ENCODE data around the gene FAM185A.
"Not testable (repeated sequence)": the region's sequence is repeated elsewhere in the genome, so short reads cannot be mapped to it uniquely, and the experiment has no call there.

The FAM185A gene

DNA sequence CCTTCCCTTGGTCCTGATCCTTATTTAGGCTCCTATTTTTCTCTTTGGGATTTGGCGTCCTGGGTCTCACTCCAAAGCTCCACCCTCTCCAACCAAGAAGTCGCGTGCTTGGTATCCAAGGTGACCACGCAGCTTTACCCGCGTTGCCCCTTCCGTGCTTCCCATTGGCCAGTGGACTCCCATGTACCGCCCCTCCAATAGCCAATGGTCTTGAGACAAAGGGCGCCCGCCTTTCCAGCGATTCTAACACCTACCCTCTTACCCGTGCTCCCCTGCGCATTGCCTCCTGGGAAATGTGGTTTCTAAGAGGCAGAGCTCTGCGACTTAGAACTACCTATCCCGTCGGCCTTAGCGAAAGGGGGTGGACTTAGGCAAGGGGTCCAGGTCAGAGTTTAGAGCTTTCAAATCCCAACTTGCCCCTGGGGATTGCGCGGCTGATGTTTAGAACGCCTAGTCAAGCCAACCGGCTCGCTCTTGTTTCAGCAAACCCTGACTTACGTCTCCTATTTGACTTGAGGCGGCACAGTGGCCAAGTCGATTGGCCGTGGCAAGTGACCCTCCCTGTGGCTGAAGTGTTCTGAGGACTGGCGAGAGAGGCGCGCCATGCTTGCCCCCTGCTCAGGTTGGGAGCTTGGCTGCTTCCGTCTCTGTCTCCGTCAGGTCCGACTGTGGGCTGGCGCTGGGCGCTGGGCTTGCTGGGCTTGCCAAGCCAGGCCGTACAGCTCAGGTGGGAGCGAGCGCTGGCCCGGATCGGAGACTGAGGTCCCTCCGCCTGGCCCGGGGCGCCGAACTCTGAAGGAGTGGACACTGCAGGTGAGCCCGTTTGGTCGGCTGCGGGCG, at the start of gene FAM185A:
FAM185A (plus strand) TSS at position 395 of the 840 bp plus-strand sequence; CDS start at position 604, 209 bp downstream.
- TF ChIP-seq GATA3, GATA2 (IDR thresholded peaks at IDR 0.05; ENCODE audit: low read depth, low read length): not testable (repeated sequence)

DNA sequence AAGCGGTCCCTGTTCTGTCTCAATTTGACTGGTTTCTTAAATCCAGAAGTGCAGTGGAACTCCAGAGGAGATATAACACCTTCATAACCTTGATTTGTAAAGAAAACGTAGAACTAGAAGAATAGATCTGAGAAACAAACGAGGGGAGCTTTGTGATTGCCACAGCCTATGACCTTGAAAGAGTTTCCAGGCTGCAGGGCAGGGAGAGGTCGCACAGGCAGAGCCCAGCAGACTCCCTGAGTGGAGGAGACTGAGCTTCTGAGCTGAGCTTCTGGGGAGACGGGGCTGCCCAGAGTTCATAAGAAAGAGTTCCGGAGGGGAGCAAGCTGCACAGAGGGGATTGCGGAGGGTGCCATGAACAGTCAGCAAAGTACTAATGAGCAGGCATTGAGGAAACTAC, 57.8 kb downstream of the FAM185A start:
- TF ChIP-seq GATA3 (IDR thresholded peaks at IDR 0.05; ENCODE audit: low read depth, low read length) (no peak), GATA2 (IDR thresholded peaks at IDR 0.05; ENCODE audit: low read depth, low read length) (no peak)

DNA sequence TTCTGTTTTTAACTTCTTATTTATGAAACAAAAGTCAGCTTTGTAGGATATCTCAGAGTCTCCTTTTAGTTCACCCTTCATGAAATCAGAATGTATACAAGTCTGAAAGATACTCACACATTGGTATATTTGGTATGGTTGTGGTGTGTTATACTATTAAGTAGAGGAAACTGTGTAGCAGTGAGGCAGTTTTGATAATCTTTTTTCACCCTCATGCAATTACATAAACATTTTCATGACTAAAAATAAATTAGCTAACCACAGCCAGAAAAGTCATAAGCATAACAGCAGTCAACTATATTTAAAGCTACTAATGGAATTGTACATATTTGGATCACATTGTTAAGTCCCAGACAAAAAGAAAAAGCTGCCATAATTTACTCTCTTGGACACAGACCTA, 62.1 kb downstream of the FAM185A start:
- TF ChIP-seq GATA2 (IDR thresholded peaks at IDR 0.05; ENCODE audit: low read depth, low read length) (no peak), GATA3 (IDR thresholded peaks at IDR 0.05; ENCODE audit: low read depth, low read length) (no peak)

DNA sequence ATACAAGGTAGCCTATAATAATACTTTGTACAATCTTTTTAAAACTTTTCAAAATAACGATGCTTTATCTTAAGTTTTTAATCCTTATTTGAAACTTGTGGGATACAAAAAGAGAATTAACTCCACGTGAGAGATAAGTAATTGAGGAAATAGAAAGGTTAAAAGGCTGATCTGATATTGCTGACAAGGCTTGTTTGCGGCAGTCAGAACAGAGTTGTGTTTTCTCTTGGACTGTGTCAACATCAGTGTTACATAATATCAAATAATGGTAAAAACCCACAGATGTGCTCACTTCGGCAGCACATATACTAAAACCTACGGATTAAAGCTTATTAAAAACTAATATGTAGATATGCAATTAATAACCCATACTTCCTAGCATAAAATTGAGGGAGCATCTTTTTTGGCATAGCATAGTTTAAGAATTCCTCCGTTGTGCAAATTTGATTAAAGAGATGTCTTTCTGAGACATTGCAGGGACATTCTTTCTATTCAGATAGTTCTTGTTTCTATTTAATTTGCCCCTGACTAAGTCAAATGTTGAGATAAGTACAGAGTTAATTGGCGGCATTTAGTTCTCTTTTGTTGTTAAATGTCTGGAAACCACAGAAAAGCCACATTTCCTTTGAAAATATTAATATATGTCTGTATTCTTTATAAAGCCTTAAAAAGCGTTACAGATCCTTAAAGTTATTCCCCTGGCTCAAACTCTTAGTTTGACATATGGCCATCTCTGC, 63.3 kb downstream of the FAM185A start:
- TF ChIP-seq GATA3 (IDR thresholded peaks at IDR 0.05; ENCODE audit: low read depth, low read length) = no peak

DNA sequence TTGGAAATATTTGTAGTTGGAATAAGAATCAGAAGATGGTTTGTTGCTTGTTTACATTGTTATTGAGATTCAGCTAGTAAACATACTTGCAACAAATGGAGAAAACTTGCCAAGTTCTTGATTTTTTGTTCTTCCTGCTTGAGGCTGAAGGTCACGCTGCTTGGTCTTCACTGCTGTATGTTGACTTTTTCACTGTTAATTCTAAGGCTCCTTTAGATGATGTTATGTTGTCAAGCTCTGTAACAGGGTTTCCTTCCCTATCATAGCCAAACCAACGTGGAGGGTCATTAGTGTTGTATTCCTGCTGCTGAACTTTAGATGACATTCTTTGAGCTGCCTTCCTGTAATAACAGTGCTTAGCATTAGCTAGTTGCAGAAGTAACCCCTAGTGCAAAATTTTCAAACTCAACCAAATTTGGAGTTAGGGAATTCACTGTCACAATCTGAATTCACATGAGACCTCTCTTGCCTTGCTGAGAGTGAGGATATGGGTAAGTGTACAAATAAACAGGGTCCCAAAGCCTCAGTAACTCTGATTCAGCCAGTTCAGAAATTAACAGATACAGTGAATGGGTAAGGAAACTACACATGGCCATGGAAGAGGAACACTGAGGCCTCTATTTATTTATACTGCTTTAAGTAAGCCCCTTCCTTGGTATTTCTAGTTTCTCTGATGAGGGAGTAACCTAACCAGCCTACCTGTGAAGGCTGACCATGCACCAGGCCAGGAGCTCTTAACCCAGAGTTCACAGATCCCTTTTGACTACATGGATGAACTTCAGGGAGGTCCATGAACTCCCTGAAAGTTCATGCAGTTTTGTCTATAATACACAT, 64.6 kb downstream of the FAM185A start:
- TF ChIP-seq GATA2 (IDR thresholded peaks at IDR 0.05; ENCODE audit: low read depth, low read length) (no peak), GATA3 (IDR thresholded peaks at IDR 0.05; ENCODE audit: low read depth, low read length) (no peak)

DNA sequence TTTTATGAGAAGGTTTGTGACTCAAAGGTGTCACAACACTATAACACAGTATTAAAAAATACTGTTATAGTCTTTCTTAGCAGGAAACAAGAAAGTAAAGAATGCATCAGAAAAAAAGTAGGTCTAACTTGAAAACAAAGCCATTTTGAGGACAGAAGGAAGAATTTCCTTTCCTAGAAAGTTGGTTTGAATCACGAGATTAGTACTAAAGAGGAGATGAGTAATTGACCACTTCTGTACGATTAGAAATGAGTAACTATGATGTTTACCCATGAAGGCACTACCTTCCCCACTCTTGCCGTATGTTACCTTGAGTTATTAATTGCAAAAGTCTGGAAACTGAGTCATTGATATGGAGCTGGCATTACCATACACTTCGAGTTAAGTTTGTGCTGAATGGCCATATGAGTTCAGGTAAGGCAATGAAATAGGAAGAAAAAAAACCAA, 65.2 kb downstream of the FAM185A start:
- TF ChIP-seq GATA2 (IDR thresholded peaks at IDR 0.05; ENCODE audit: low read depth, low read length) (no peak), GATA3 (IDR thresholded peaks at IDR 0.05; ENCODE audit: low read depth, low read length) (no peak)

DNA sequence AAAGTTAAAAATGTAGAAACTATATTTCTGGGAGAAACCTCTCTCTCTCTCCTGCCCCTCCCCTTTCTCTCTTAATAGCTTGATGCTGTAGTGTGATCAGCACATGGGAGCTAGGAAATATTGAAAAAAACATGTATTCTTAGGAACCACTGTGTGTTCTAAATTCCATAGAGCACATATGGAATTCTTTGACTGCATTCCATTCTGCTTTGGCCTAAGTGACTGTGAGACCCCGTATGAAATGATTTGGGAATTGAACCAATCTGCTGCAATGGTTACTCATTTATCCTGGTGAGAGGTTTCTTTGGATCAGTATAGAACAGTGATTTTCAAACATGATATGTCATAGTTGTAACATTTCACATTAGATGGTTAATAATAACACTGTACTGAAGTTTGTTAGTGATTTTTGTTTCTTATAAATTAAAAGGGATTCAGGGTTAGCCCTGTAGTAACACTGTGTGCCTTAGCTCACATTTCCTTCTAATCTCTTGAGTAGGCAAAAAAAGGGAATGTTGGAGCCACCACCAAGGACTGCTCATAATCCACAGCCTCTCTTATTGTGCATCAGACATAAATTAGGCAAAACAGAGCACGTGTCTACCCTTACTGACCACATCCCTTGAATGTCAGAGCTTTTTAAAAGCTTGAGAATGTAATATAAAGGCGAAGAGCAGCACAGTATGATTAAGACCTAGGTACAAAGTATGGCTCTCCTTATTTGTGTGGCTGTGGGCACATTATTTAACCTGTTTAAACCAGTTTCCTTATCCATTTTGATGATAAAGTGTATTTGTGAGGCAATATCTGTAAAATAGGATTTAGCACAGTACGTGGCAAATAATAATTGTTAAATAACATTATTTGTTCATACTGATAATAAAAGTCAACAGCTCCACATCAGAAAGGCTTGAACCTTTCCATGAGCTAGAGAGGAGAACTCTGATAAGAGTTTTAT, 69.1 kb downstream of the FAM185A start:
- TF ChIP-seq GATA3 (IDR thresholded peaks at IDR 0.05; ENCODE audit: low read depth, low read length) (no peak), GATA2 (IDR thresholded peaks at IDR 0.05; ENCODE audit: low read depth, low read length) (no peak)

DNA sequence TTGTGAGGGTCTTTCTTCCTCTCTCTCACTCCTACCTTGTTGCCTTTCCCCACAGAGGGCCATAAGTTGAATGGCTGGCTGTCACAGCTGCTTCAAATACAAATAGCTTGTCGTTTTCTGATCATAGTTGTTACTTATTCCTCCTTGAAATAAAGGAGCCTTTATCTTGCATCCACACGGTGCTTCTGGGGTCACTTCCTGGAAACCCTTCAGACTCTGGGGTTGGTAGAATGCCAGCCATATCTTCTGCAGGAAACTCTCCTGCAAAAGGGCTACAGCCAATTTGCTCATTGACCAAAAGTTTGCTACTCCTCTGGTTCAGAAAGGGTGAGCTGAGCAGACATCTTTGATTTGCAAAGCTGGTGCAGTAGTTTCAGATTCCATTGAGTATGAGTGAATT, 70.4 kb downstream of the FAM185A start:
- no peak for TF ChIP-seq GATA3 (IDR thresholded peaks at IDR 0.05; ENCODE audit: low read depth, low read length)
- TF ChIP-seq GATA2 (IDR thresholded peaks at IDR 0.05; ENCODE audit: low read depth, low read length) = no peak

DNA sequence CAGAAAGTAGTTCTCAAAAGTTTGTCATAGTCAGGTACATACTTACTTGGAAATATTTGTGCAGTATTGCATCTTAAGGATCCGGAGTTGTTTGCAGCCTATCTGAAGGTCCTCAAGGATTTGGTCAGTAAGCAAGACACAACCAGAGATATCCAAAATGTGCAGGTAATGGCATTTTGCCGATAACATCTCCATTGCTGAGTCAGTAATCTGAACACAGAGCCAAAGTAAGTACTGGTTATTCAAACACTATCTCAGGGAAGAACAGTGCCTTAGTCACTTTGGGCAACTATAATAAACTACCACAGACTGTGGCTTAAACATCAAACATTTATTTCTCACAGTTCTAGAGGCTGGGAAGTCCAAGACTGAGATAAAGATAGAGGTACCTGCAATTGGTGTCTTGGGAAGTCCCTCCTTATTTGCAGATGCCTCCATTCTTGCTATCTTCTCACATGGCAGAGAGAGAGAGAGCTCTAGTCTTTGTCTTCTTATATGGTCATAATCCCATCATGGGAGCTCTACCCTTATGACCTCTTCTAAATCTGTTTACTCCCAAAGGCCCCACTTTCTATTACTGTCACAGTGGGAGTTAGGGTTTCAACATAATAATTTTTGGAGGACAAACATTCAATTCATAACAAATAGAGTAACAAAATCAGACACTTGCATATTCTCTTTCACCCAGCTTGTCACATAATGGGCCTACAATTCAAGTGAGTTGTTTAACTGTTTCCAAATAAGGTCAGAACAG, 73.4 kb downstream of the FAM185A start:
- TF ChIP-seq GATA2 (IDR thresholded peaks at IDR 0.05; ENCODE audit: low read depth, low read length) (no peak), GATA3 (IDR thresholded peaks at IDR 0.05; ENCODE audit: low read depth, low read length) (no peak)

DNA sequence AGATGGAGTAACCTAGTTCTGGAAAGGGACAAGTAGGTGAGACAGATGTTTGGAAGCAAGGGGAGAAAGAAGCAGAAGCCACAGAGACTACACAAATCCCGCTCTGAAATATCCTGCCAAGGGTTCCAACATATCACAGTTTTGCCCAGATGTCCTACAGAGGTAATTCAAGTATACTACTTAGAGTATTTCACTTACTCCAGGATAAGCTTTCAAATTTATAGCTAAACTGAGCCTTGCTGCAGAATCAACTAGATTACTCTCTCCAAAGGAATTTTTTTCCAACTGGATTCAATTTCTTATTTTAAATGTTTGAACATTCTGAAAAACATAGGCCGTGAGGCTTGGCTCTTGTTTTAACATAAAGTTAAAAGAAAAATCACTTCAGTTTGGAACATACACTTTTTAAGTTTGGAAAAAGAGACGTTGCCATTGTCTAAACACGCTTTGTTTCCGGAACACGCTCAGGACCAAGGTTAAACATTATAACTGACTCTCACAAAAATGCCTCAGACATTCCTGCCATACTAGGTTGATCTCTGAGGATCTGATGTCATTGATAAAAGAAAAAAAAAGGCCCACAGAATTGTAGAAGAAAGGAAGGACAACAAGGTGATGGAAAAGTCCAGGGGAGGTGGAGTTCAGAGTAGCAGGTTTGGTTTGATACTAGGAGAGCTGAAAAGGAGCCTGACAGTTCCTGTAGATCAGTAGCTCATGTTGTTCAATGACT, 74.8 kb downstream of the FAM185A start:
- no peak for TF ChIP-seq GATA2 (IDR thresholded peaks at IDR 0.05; ENCODE audit: low read depth, low read length)
- no peak for TF ChIP-seq GATA3 (IDR thresholded peaks at IDR 0.05; ENCODE audit: low read depth, low read length)

DNA sequence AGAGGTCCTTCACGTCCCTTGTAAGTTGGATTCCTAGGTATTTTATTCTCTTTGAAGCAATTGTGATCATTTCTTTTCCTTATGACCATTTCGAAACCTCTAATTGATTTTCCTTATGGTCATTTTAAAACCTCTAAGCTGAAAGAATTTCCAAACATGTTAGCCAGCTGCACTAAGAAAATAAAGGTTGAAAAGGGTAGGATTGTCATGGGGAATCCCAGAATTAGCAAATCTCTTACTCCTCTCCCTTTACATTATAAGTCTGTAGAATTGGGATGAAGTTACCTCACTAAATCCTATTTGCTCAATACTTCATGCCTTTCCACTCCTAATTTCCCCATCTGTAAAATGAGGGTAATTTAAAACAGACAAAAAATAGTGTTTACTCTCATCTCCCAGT, 79.5 kb downstream of the FAM185A start:
- TF ChIP-seq GATA3 (IDR thresholded peaks at IDR 0.05; ENCODE audit: low read depth, low read length) (no peak), GATA2 (IDR thresholded peaks at IDR 0.05; ENCODE audit: low read depth, low read length) (no peak)

DNA sequence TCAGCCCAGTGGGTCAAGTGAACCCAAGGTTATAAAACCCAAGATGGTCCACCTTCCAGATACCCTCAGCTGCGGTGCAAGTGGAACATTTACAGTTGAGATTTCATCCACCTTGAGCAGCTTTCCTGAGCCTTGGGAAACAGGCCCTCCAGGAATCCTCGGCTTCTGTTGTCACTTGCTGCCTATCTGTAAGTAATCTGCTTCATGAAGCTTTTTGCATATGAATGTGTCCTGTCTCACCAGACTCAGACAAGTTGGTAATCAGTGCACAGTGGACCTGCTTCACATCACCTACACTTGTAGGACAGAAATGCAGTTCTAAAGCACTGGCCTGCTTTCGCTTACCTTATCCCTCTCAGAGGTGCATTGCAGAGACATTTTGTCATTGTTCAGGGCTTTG, 80.3 kb downstream of the FAM185A start:
- TF ChIP-seq GATA3 (IDR thresholded peaks at IDR 0.05; ENCODE audit: low read depth, low read length) (no peak), GATA2 (IDR thresholded peaks at IDR 0.05; ENCODE audit: low read depth, low read length) (no peak)
